ENCODE measurements around the gene PRSS57.
"Not testable (repeated sequence)": the region's sequence is repeated elsewhere in the genome, so short reads cannot be mapped to it uniquely, and the experiment has no call there.

The PRSS57 gene

GRCh38 chr19:704447-704741 lies 9.1 kb upstream of the PRSS57 start:
- Histone ChIP-seq H3K4me1 (ENCODE audit: control insufficient read depth, low read depth, low read length) (no peaks in the 10 kb centered on the region), H3K9ac (ENCODE audit: low read length) (no peak overlapping the region), H3K36me3 (ENCODE audit: control insufficient read depth, low read depth, low read length) (no peaks in the 10 kb centered on the region), H3K27me3 (ENCODE audit: control insufficient read depth, insufficient read depth, low read length) (peaks cover 2% of the 10 kb centered on the region), H3K9me3 (ENCODE audit: control insufficient read depth, low read depth, low read length) (no peaks in the 10 kb centered on the region), H3K27ac (ENCODE audit: low read length) (no peak overlapping the region), H3K4me3 (ENCODE audit: low read length) (peak overlapping the region; percentile 41)

GRCh38 chr19:703651-704446 lies 8.6 kb upstream of the PRSS57 start:
- Histone ChIP-seq H3K27ac (ENCODE audit: low read length) (no peak overlapping the region), H3K9ac (ENCODE audit: low read length) (no peak overlapping the region), H3K4me3 (ENCODE audit: low read length) (peak overlapping the region; percentile 41), H3K36me3 (ENCODE audit: control insufficient read depth, low read depth, low read length) (no peaks in the 10 kb centered on the region), H3K27me3 (ENCODE audit: control insufficient read depth, insufficient read depth, low read length) (no peaks in the 10 kb centered on the region), H3K4me1 (ENCODE audit: control insufficient read depth, low read depth, low read length) (no peaks in the 10 kb centered on the region), H3K9me3 (ENCODE audit: control insufficient read depth, low read depth, low read length) (no peaks in the 10 kb centered on the region)

DNA sequence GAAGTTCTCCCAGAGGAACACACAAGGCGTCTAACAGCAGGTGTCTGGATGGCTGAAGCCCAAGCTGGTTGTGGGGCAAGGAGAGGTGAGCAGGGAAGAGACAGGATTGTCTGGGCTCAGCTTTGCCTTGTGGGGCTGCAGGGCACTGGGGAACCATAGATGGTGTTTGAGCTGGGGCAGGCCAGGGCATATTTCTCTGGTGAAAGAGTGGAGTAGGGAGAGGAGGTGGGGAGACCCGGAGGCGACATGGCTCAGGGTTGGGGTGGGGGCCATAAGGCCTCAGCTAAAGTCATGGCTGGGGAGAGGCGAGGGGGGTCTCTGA lies 8.0 kb upstream of the PRSS57 start:
- Histone ChIP-seq H3K36me3 (ENCODE audit: control insufficient read depth, low read depth, low read length) (no peaks in the 10 kb centered on the region), H3K27me3 (ENCODE audit: control insufficient read depth, insufficient read depth, low read length) (no peaks in the 10 kb centered on the region), H3K4me3 (ENCODE audit: low read length) (peak overlapping the region; percentile 25), H3K9ac (ENCODE audit: low read length) (no peak overlapping the region), H3K27ac (ENCODE audit: low read length) (no peak overlapping the region), H3K9me3 (ENCODE audit: control insufficient read depth, low read depth, low read length) (no peaks in the 10 kb centered on the region), H3K4me1 (ENCODE audit: control insufficient read depth, low read depth, low read length) (no peaks in the 10 kb centered on the region)

DNA sequence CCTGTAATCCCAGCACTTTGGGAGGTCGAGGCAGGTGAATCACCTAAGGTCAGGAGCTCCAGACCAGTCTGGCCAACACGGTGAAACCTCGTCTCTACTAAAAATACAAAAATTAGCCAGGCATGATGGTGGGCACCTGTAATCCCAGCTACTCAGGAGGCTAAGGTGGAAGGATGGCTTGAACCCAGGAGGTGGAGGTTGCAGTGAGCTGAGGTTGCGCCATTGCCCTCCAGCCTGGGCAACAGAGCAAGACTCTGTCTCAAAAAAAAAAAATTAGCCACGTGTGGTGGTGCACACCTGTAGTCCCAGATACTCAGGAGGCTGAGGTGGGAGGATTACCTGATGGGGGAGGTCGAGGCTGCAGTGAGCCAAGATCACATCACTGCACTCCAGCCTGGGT lies 7.6 kb upstream of the PRSS57 start:
- not testable (repeated sequence) for H3K4me3 ChIP-seq (ENCODE audit: low read length)

DNA sequence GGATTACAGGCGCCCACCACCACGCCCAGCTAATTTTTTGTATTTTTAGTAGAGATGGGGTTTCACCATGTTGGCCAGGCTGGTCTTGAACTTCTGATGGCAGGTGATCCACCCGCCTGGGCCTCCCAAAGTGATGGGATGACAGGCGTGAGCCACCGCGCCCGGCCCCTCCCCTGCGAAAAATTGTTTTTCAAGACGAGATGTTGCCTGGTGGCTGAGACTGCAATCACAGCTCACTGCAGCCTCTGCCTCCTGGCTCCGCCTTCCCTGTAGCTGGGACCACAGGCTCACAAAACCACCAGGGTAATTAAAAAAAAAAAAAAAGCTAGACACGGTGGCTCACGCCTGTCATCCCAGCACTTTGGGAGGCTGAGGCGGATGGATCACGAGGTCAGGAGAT lies 4.6 kb upstream of the PRSS57 start:
- H3K9ac ChIP-seq (ENCODE audit: low read length); H3K4me3 ChIP-seq (ENCODE audit: low read length); H3K36me3 ChIP-seq (ENCODE audit: control insufficient read depth, low read depth, low read length); H3K27me3 ChIP-seq (ENCODE audit: control insufficient read depth, insufficient read depth, low read length); H3K9me3 ChIP-seq (ENCODE audit: control insufficient read depth, low read depth, low read length); H3K27ac ChIP-seq (ENCODE audit: low read length); H3K4me1 ChIP-seq (ENCODE audit: control insufficient read depth, low read depth, low read length): not testable (repeated sequence)

More for the DNA sequence above, 7.6 kb upstream of the PRSS57 start:
- H3K36me3 ChIP-seq (ENCODE audit: control insufficient read depth, low read depth, low read length); H3K9ac ChIP-seq (ENCODE audit: low read length); H3K9me3 ChIP-seq (ENCODE audit: control insufficient read depth, low read depth, low read length); H3K27me3 ChIP-seq (ENCODE audit: control insufficient read depth, insufficient read depth, low read length); H3K4me1 ChIP-seq (ENCODE audit: control insufficient read depth, low read depth, low read length); H3K27ac ChIP-seq (ENCODE audit: low read length): not testable (repeated sequence)

GRCh38 chr19:698529-698928 lies 3.3 kb upstream of the PRSS57 start:
- not testable (repeated sequence) for H3K4me3 ChIP-seq (ENCODE audit: low read length); H3K9ac ChIP-seq (ENCODE audit: low read length); H3K27me3 ChIP-seq (ENCODE audit: control insufficient read depth, insufficient read depth, low read length); H3K4me1 ChIP-seq (ENCODE audit: control insufficient read depth, low read depth, low read length); H3K9me3 ChIP-seq (ENCODE audit: control insufficient read depth, low read depth, low read length); H3K36me3 ChIP-seq (ENCODE audit: control insufficient read depth, low read depth, low read length); H3K27ac ChIP-seq (ENCODE audit: low read length)

DNA sequence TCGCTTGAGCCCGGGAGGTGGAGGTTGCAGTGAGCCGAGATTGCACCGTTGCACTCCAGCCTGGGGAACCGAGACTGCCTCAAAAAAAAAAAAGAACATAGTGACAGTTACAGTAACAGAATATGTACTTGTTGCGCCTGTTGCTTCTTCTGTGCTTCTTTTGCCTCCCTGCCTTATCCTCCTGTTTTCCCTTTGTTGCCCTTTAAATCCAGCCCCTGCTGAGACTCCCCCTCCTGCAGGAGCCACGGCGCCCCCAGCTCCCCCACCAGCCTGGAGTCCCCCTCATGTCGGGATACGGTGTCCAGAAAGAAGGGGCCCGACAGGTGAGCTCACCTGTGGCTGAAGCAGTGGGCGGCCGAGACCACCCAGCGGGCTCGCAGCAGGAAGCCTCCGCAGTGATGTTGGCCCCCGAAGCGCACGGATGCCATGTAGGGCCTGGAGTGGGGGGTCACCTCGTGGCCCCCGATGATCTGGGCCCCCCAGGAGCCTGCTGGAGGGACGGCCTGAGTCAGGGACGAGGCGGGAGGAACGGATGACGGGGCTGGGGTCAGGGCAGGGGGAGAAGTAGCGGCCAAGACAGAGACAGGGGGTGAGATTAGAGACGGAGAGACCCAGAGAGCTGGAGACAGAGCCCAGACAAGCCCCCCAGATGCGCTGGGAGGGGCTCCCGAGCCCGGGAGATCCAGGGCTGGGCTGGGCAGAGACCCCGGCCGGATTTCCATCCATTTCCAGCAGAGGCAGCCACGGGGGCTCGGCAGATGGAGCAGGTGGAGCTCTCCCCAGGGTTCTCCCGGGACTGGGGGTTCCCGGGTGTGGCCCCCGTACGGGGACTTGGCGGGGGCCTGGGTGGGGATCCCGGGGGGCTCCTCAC lies 536 bp downstream of the PRSS57 start:
- H3K9ac ChIP-seq (ENCODE audit: low read length), result no peak overlapping the region
- H3K9me3 ChIP-seq (ENCODE audit: control insufficient read depth, low read depth, low read length), result no peaks in the 10 kb centered on the region
- H3K27me3 ChIP-seq (ENCODE audit: control insufficient read depth, insufficient read depth, low read length), result no peaks in the 10 kb centered on the region
- no peaks in the 10 kb centered on the region for H3K36me3 ChIP-seq (ENCODE audit: control insufficient read depth, low read depth, low read length)
- no peak overlapping the region for H3K4me3 ChIP-seq (ENCODE audit: low read length)
- no peaks in the 10 kb centered on the region for H3K4me1 ChIP-seq (ENCODE audit: control insufficient read depth, low read depth, low read length)
- no peak overlapping the region for H3K27ac ChIP-seq (ENCODE audit: low read length)

DNA sequence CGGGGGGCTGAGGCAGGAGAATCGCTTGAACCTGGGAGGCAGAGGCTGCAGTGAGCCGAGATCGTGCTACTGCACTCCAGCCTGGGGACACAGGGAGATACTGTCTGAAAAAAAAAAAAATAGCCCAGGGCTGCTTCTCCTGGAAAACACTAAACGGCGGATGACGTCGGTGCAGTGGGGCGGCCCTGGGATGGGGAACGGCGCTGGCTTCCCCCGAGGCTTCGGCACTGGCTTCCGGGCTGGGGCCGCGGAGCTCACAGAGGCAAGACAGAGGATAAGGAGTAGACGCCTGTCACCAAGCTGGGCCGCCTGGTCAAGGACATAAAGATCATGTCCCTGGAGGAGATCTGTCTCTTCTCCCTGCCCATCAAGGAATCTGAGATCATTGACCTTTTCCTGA lies 5.0 kb downstream of the PRSS57 start:
- H3K4me1 ChIP-seq (ENCODE audit: control insufficient read depth, low read depth, low read length), result no peaks in the 10 kb centered on the region
- H3K4me3 ChIP-seq (ENCODE audit: low read length), result no peak overlapping the region
- H3K36me3 ChIP-seq (ENCODE audit: control insufficient read depth, low read depth, low read length), result no peaks in the 10 kb centered on the region
- no peak overlapping the region for H3K27ac ChIP-seq (ENCODE audit: low read length)
- H3K9ac ChIP-seq (ENCODE audit: low read length), result no peak overlapping the region
- H3K27me3 ChIP-seq (ENCODE audit: control insufficient read depth, insufficient read depth, low read length), result no peaks in the 10 kb centered on the region
- H3K9me3 ChIP-seq (ENCODE audit: control insufficient read depth, low read depth, low read length), result no peaks in the 10 kb centered on the region

- no peaks in the 10 kb centered on the region for H3K9me3 ChIP-seq (ENCODE audit: control insufficient read depth, low read depth, low read length)
- no peaks in the 10 kb centered on the region for H3K36me3 ChIP-seq (ENCODE audit: control insufficient read depth, low read depth, low read length)
- no peaks in the 10 kb centered on the region for H3K4me1 ChIP-seq (ENCODE audit: control insufficient read depth, low read depth, low read length)
- no peak overlapping the region for H3K27ac ChIP-seq (ENCODE audit: low read length)
- no peak overlapping the region for H3K9ac ChIP-seq (ENCODE audit: low read length)
- H3K4me3 ChIP-seq (ENCODE audit: low read length), result no peak overlapping the region
- no peaks in the 10 kb centered on the region for H3K27me3 ChIP-seq (ENCODE audit: control insufficient read depth, insufficient read depth, low read length)
These were observed 6.3 kb downstream of the PRSS57 start for GRCh38 chr19:688992-689391.

DNA sequence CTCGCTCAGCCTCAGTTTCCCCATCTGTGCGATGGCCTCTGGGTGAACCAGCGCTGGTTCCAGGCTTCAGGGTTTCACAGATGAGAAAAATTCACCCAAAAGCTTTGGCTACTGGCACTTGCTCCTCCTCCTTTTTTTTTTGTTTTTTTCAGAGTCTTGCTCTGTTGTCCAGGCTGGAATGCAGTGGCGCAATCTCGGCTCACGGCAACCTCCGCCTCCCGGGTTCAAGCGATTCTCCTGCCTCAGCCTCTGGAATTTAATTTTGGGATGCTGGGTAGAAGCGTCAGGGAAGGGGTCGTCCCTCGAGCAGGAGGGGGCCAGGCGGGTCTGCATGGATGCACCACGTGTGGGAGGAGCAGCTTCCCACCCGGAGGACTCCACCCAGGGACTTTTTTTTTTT lies 7.0 kb downstream of the PRSS57 start:
- Histone ChIP-seq H3K36me3 (ENCODE audit: control insufficient read depth, low read depth, low read length) (no peaks in the 10 kb centered on the region), H3K4me1 (ENCODE audit: control insufficient read depth, low read depth, low read length) (no peaks in the 10 kb centered on the region), H3K27ac (ENCODE audit: low read length) (no peak overlapping the region), H3K9me3 (ENCODE audit: control insufficient read depth, low read depth, low read length) (no peaks in the 10 kb centered on the region), H3K27me3 (ENCODE audit: control insufficient read depth, insufficient read depth, low read length) (no peaks in the 10 kb centered on the region), H3K9ac (ENCODE audit: low read length) (no peak overlapping the region), H3K4me3 (ENCODE audit: low read length) (no peak overlapping the region)

DNA sequence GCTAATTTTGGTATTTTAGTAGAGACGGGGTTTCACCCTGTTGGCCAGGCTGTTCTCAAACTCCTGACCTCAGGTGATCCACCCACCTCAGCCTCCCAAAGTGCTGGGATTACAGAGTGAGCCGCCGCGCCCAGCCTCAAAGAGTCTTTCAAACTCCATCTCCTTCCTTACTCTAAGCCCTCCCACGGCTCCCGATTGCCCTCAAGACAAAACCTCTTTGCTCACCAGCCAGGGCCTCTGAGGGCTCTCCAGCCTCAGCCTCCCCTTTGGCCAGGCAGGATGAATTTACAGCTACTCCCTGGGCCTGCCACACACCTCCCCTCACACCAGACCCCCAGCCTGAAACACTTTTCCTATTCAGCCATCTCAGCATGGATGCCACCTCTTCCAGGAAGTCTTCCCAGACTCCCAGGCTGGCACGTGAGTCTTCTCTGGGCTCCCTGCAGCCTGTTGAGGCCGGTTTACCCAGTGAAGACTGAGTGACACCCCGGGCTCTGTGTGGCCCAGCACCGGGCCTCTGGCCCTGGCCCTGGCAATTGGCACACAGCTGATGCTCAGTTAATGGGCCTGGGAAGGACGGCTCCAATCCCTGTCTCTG lies 7.6 kb downstream of the PRSS57 start:
- Histone ChIP-seq H3K4me3 (ENCODE audit: low read length) (no peak overlapping the region), H3K9ac (ENCODE audit: low read length) (no peak overlapping the region), H3K27ac (ENCODE audit: low read length) (no peak overlapping the region), H3K27me3 (ENCODE audit: control insufficient read depth, insufficient read depth, low read length) (no peaks in the 10 kb centered on the region), H3K9me3 (ENCODE audit: control insufficient read depth, low read depth, low read length) (no peaks in the 10 kb centered on the region), H3K4me1 (ENCODE audit: control insufficient read depth, low read depth, low read length) (no peaks in the 10 kb centered on the region), H3K36me3 (ENCODE audit: control insufficient read depth, low read depth, low read length) (no peaks in the 10 kb centered on the region)
